GM23338 (cell line): ENCODE results near the gene TMEM201. TPM values are rescaled to one million over a fixed set of nuclear protein-coding genes. Genes with fewer than 3 reads are reported as not detected.

Experiments used
- ATAC-seq: fragments of 200-7000 bp; cut with Tn5 transposase; 3 replicates; pipeline ENCODE4 v1.9.1; 2020
- DNase-seq: peaks from one replicate; pipeline ENCODE4 v3.0.0-alpha.2; 2015; ENCODE audit warnings: low spot score
- H2AFZ ChIP-seq: fragments of 200-600 bp; sonication (generic); 2 replicates; pipeline ENCODE4 v1.8.0; 2016; ENCODE audit warnings: antibody characterized with exemption, mild to moderate bottlenecking, moderate library complexity
- H3F3A ChIP-seq: fragments of 200-600 bp; sonication (generic); replicated peaks from 2 replicates; pipeline ENCODE4 v1.8.0; 2017; ENCODE audit warnings: antibody characterized with exemption, mixed run types, low read depth
- H3K27ac ChIP-seq: fragments of 200-600 bp; sonication (generic); 2 replicates; pipeline ENCODE4 v1.6.1; 2016; ENCODE audit warnings: low read depth
- H3K27me3 ChIP-seq: fragments of 200-600 bp; sonication (generic); 2 replicates; pipeline ENCODE4 v1.8.0; 2016; ENCODE audit warnings: mild to moderate bottlenecking, mixed run types, moderate library complexity; ENCODE audit not compliant: insufficient read depth
- H3K36me3 ChIP-seq: fragments of 200-600 bp; sonication (generic); 2 replicates; pipeline ENCODE4 v1.8.0; 2016; ENCODE audit warnings: mild to moderate bottlenecking; ENCODE audit not compliant: insufficient read depth
- H3K4me1 ChIP-seq: fragments of 200-600 bp; sonication (generic); 2 replicates; pipeline ENCODE4 v1.8.0; 2016; ENCODE audit warnings: mild to moderate bottlenecking, moderate library complexity; ENCODE audit not compliant: insufficient read depth
- H3K4me2 ChIP-seq: fragments of 200-600 bp; sonication (generic); 2 replicates; pipeline ENCODE4 v1.7.1; 2017; ENCODE audit warnings: mixed run types
- H3K4me3 ChIP-seq: fragments of 200-600 bp; sonication (generic); 2 replicates; pipeline ENCODE4 v1.6.1; 2016; ENCODE audit warnings: mixed run types
- H3K79me2 ChIP-seq: fragments of 200-600 bp; sonication (generic); replicated peaks from 2 replicates; pipeline ENCODE4 v1.8.0; 2017; ENCODE audit warnings: mild to moderate bottlenecking; ENCODE audit not compliant: insufficient read depth
- H3K9me2 ChIP-seq: fragments of 200-600 bp; sonication (generic); 2 replicates; pipeline ENCODE4 v1.8.0; 2017; ENCODE audit not compliant: insufficient read depth
- H4K20me1 ChIP-seq: fragments of 200-600 bp; sonication (generic); replicated peaks from 2 replicates; pipeline ENCODE4 v1.8.0; 2017; ENCODE audit warnings: mild to moderate bottlenecking; ENCODE audit not compliant: insufficient read depth
- H3K27ac Mint-ChIP-seq: 2 replicates; pipeline ENCODE4 v1.8.0; 2020; ENCODE audit warnings: inconsistent platforms, mild to moderate bottlenecking, moderate library complexity, mixed read lengths
- H3K27me3 Mint-ChIP-seq: 3 replicates; pipeline ENCODE4 v1.8.0; 2022; ENCODE audit warnings: low read depth, mild to moderate bottlenecking, moderate library complexity, mixed read lengths, inconsistent platforms; ENCODE audit not compliant: insufficient read depth, poor library complexity
- H3K36me3 Mint-ChIP-seq: 3 replicates; pipeline ENCODE4 v1.8.0; 2021; ENCODE audit warnings: low read depth, mild to moderate bottlenecking, inconsistent platforms, moderate library complexity, mixed read lengths
- H3K4me1 Mint-ChIP-seq: 3 replicates; pipeline ENCODE4 v1.8.0; 2020; ENCODE audit warnings: mild to moderate bottlenecking, inconsistent platforms, mixed read lengths
- H3K4me3 Mint-ChIP-seq: 3 replicates; pipeline ENCODE4 v1.8.0; 2021; ENCODE audit warnings: moderate library complexity, mild to moderate bottlenecking, inconsistent platforms, mixed read lengths
- H3K9me3 Mint-ChIP-seq: 3 replicates; pipeline ENCODE4 v1.8.0; 2020; ENCODE audit warnings: moderate library complexity, mild to moderate bottlenecking, inconsistent platforms, mixed read lengths
- CREB1 ChIP-seq: fragments of 250-450 bp; sonication (Bioruptor Pico); IDR thresholded peaks from 2 replicates; pipeline ENCODE4 v1.5.0; 2020; ENCODE audit warnings: low read depth, mild to moderate bottlenecking, moderate library complexity
- ETS1 ChIP-seq: IDR thresholded peaks from 2 replicates; pipeline ENCODE4 v1.6.1; 2016; ENCODE audit warnings: antibody characterized with exemption
- EZH2 ChIP-seq: fragments of 200-600 bp; sonication (generic); IDR thresholded peaks from one replicate; pipeline ENCODE4 v1.8.0; 2017; ENCODE audit warnings: antibody characterized with exemption, mild to moderate bottlenecking, low read depth; ENCODE audit not compliant: unreplicated experiment
- EZH2phosphoT487 ChIP-seq: fragments of 200-600 bp; sonication (generic); IDR thresholded peaks from one replicate; pipeline ENCODE4 v1.8.1; 2018; ENCODE audit warnings: antibody characterized with exemption; ENCODE audit not compliant: unreplicated experiment
- JUNB ChIP-seq: IDR thresholded peaks from one replicate; pipeline ENCODE4 v1.6.1; 2016; ENCODE audit warnings: antibody characterized with exemption; ENCODE audit not compliant: unreplicated experiment
- NANOG ChIP-seq: IDR thresholded peaks from 2 replicates; pipeline ENCODE4 v1.6.1; 2016; ENCODE audit warnings: antibody characterized with exemption, borderline replicate concordance
- POLR2AphosphoS5 ChIP-seq: IDR thresholded peaks from 2 replicates; pipeline ENCODE4 v1.6.1; 2016; ENCODE audit warnings: antibody characterized with exemption, low read depth
- REST ChIP-seq: IDR thresholded peaks from one replicate; pipeline ENCODE4 v1.6.1; 2018; ENCODE audit warnings: antibody characterized with exemption; ENCODE audit not compliant: unreplicated experiment
- STAT1 ChIP-seq: IDR thresholded peaks from one replicate; pipeline ENCODE4 v1.6.1; 2016; ENCODE audit warnings: antibody characterized with exemption; ENCODE audit not compliant: unreplicated experiment
- ZNF114 ChIP-seq: fragments of 250-450 bp; sonication (Bioruptor Pico); IDR thresholded peaks from 2 replicates; pipeline ENCODE4 v1.5.0; 2020; ENCODE audit warnings: mild to moderate bottlenecking, moderate library complexity
- ZNF331 ChIP-seq: fragments of 250-450 bp; sonication (Bioruptor Pico); IDR thresholded peaks from 2 replicates; pipeline ENCODE4 v1.5.0; 2020; ENCODE audit warnings: low read depth, mild to moderate bottlenecking, moderate library complexity
- ZNF462 ChIP-seq: fragments of 250-450 bp; sonication (Bioruptor Pico); IDR thresholded peaks from 2 replicates; pipeline ENCODE4 v1.5.0; 2020; ENCODE audit warnings: mild to moderate bottlenecking, moderate library complexity
- polyA plus RNA-seq: library from polyadenylated mRNA; unstranded; fragments of >200 nt; fragmentation: Nextera tagmentation; extraction: Ambion mirVana; gene quantifications from 2 replicates; pipeline ENCODE4 v1.2.1, GENCODE V29; 2016
- total RNA-seq: library from RNA; depleted of rRNA; stranded (reverse); fragments of >200 nt; shearing (Covaris generic); gene quantifications from 2 replicates; pipeline ENCODE4 v1.2.3, GENCODE V29; 2014
- TF ChIP-seq, protein P1 (sequence below), 2 experiments: fragments of 200-600 bp in 1 of 2; sonication (generic) in 1 of 2; conservative IDR thresholded peaks; 2 replicates each; pipeline versions ENCODE4 v1.5.1 to v1.6.1; 2016 to 2017; ENCODE audit warnings: antibody characterized with exemption in 2 of 2, low read depth in 2 of 2, mild to moderate bottlenecking in 2 of 2, moderate library complexity in 1 of 2

The TMEM201 gene
- total and polyA plus RNA-seq, 2 experiments from 2014 or later, result 11.6 to 27.2 TPM

DNA sequence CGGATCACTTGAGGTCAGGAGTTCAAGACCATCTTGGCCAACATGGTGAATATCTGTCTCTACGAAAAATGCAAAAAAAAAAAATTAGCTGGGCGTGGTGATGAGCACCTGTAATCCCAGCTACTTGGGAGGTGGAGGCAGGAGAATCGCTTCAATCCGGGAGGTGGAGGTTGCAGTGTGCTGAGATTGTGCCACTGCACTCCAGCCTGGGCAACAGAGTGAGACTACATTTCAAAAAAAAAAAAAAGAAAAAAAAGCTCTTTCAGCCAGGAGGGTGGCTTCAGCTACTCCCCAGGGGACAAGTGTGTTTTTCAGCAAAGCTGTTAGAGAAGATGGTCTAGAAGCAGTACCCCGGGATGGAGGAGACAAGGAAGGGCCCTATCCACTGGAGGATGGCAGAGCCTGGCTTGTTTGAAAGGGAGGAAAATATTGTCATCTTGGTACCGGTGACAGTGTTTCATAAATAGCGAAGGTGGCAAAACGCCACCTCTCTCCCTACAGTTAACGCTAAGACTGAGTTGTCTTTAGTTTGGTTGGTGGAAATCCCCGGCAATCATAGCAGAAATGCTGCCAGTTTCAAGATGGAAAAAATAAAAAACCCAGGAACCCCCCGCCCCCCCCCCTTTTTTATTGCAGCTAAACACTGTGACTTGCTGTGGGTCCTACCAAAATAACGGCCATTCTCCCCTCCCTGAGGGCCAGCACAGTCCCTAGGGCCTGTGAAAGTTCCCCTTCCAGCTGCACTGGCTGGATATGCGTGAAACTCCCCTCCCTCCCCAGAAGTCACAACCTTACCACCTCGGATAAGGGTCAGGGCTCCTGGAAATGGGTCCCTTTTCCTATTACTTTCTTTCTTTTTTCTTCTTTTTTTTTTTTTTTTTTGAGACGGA is 66.4 kb downstream of the TMEM201 start:
- Histone ChIP-seq H3F3A (peaks cover 11% of the 10 kb centered on the region), H3K4me2 (no peak overlapping the region), H3K9me2 (no peaks in the 10 kb centered on the region), H3K4me1 (peaks cover 7% of the 10 kb centered on the region), H3K27ac (no peak overlapping the region), H3K36me3 (no peaks in the 10 kb centered on the region), H2AFZ (no peak overlapping the region), H4K20me1 (no peaks in the 10 kb centered on the region), H3K4me3 (no peak overlapping the region), H3K27me3 (peaks cover 39% of the 10 kb centered on the region), H3K79me2 (no peaks in the 10 kb centered on the region)
- no peak for TF ChIP-seq NANOG
- no peak for TF ChIP-seq EZH2phosphoT487
- no peak for TF ChIP-seq POLR2AphosphoS5
- no peak for TF ChIP-seq STAT1
- TF ChIP-seq, protein P1, sequence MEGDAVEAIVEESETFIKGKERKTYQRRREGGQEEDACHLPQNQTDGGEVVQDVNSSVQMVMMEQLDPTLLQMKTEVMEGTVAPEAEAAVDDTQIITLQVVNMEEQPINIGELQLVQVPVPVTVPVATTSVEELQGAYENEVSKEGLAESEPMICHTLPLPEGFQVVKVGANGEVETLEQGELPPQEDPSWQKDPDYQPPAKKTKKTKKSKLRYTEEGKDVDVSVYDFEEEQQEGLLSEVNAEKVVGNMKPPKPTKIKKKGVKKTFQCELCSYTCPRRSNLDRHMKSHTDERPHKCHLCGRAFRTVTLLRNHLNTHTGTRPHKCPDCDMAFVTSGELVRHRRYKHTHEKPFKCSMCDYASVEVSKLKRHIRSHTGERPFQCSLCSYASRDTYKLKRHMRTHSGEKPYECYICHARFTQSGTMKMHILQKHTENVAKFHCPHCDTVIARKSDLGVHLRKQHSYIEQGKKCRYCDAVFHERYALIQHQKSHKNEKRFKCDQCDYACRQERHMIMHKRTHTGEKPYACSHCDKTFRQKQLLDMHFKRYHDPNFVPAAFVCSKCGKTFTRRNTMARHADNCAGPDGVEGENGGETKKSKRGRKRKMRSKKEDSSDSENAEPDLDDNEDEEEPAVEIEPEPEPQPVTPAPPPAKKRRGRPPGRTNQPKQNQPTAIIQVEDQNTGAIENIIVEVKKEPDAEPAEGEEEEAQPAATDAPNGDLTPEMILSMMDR (conservative IDR thresholded peaks at IDR 0.05; ENCODE audit: low read depth in 2 of 2), result no peak
- TF ChIP-seq ETS1, result no peak
- no peak for TF ChIP-seq JUNB
- TF ChIP-seq EZH2, result no peak
- TF ChIP-seq REST, result no peak
- no peak for TF ChIP-seq ZNF331 (CRISPR knock-in tag)
- no peak for TF ChIP-seq ZNF462 (CRISPR knock-in tag)
- no peak for TF ChIP-seq CREB1 (CRISPR knock-in tag)
- no peak for TF ChIP-seq ZNF114 (CRISPR knock-in tag)
- H3K4me3 Mint-ChIP-seq, result no peak overlapping the region
- H3K27ac Mint-ChIP-seq, result no peak overlapping the region
- H3K27me3 Mint-ChIP-seq, result peaks cover 39% of the 10 kb centered on the region
- no peaks in the 10 kb centered on the region for H3K36me3 Mint-ChIP-seq
- ATAC-seq, result no peak
- no peak for DNase-seq
- H3K4me1 Mint-ChIP-seq, result peaks cover 21% of the 10 kb centered on the region
- H3K9me3 Mint-ChIP-seq, result peaks cover 2% of the 10 kb centered on the region; the same call in 1 of the 3 replicates
